Measurements from ENCODE around the gene STOML1.
A peak's percentile ranks its signal among the peaks of the same experiment; 100 is the strongest.

The STOML1 gene

DNA sequence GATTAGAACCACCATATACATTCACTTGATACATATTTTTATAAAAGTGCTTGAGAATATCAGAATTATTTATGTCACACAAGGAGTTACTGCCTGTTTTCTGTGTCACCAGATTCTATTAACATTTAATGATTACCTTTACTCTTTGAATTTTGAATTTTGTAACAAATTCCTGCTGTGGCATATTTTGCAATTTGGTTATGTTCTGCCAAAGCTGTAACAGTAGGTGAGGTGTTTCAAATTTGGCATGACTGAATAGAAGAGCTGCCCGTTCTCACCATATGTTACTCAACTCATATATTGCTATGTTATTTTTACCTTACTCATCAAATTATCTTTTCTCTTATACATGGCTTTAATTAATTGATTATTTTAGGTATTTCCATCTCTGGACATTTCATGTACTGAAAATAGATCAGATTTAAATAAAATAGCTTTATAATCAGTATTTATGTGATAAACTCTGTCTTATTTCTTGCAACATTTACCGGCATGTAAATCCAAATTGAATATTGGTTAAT, 21.3 kb upstream of the STOML1 start:
- no peak for DNase-seq

DNA sequence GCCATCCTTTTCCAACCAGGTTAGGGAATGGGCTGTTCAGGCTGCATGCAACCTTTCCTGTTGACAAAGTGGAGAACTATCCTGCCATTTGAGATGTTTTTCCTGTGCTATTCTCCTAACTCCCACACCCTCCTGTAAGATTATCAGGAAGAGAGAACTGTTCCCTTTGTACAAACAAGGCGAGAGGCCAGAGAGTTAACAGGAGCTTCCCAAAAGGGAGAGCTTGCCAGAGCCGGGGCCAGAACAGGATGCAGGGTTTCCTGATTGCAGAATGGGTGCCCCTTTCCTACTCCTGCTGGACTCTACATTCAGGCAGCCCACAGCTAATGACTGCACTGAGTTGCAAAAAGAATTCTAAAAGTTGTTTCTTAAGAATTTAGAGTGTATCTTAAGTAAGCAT, 19.5 kb upstream of the STOML1 start:
- no peak for DNase-seq

DNA sequence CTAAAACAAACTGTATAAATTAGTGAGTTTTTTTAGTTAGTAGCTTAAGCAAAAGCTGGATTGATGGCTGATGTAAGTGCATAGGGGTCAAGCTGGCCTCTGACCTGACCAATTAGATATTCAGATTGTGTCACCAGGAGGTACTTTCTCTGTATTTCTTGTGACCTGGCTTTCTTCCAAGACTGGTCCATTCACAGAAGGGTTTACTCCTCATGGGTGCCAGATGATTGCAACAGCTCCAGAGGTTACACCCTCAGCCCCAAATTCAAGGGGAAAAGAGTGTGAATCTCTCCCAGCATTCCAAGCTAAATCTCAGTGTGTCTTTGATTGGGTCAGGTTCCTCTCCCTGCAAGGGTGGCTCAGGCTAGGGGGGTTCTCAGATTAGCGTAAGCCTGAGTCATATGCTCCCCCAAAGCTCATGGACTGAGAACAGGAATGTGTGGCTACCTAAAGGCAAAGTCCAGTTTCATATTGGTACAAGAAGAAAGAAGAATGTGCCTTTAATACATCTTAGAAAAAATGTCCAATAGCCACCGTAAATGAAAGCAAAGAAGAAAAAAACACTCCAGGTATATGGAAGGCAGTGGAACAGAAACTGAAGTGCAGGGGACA, 18.9 kb upstream of the STOML1 start:
- no peak for DNase-seq

DNA sequence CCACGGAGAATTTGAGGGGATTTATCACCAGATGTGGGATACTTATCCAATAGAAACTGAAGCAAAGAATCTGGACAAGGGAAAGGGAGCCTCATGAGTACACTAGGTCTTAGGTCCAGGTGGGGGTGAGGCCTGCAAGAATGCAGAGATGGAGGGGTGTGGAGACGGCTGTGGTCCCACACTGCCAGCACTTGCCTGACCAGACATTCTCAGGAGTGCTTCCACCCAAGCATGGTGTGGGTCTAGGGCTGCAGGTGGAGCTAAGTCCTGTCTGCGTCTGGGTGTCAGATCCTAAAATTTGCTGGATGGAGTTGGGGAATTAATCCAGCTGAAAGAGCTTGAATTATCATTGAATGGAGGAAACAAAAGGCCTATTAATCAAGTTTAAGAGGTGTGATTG, 16.8 kb upstream of the STOML1 start:
- DNase-seq: no peak

DNA sequence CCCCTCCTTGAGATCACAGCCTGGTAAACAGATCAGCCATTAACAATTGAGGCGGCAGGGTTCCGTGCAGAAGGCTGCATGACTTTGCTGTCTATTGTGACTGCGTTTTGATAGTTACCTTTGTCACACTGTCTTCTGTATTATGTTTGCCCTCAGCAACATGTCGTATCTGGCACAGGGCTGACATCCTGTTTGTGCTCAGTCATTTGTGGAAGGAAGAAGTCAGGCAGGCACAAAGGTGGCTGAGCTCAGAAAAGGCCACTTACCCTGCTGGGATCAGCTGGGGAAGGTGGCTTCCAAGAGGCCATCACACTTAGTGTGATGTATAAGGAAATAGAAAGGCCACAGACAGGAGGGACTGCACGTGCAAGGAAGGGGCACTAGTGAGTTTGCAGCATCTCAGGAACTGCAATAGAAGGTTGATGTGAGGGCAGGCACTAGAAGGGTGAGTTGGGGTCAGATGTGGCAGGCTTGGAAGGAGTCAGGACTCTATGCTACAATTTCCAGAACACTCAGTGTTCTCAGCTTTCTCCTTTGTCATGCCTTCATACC, 15.8 kb upstream of the STOML1 start:
- peak; percentile 45 for DNase-seq

DNA sequence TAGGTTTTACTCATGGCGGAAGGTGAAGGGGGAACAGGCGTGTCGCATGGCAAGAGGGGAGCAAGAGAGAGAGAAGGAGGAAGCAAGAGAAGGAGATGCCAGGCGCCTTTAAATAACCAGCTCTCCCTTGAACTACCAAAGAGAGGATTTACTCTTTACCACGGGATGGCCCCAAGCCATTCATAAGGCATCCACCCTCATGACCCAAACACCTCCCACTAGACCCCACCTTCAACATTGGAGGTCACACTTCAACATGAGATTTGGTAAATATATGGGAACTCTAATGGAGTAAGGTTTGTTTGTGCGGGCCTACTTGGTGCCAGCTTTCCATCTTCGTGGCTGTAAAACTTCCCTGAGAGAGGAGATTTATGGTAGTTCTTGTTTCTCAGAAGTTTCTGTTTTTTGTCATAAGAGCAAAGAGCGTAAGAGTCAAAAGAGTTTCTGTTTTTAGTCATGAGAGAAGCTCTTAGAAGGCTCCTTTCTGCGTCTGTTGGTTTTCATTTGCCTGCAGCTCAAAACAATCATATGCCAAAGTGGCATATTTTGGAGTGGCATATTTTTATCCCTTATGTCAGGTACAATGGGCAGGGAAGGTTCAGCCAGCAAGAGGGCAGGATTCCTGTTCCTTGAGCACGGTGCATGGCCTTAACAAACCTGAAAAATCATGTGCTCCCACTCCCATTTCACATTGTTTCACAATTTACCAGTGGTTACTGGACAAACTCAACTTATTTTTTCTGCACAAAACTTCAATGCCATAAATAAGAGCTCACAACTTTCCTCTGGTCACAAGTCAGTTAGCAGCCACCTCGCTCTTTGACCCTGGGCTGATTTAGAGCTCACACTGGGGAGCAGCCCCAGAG, 14.9 kb upstream of the STOML1 start:
- no peak for DNase-seq

DNA sequence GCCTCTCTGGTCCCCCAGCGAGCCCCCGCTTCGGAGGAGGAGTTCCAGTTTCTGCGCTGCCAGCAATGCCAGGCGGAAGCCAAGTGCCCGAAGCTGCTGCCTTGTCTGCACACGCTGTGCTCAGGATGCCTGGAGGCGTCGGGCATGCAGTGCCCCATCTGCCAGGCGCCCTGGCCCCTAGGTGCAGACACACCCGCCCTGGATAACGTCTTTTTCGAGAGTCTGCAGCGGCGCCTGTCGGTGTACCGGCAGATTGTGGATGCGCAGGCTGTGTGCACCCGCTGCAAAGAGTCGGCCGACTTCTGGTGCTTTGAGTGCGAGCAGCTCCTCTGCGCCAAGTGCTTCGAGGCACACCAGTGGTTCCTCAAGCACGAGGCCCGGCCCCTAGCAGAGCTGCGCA, 5.9 kb upstream of the STOML1 start:
- no peak for DNase-seq

DNA sequence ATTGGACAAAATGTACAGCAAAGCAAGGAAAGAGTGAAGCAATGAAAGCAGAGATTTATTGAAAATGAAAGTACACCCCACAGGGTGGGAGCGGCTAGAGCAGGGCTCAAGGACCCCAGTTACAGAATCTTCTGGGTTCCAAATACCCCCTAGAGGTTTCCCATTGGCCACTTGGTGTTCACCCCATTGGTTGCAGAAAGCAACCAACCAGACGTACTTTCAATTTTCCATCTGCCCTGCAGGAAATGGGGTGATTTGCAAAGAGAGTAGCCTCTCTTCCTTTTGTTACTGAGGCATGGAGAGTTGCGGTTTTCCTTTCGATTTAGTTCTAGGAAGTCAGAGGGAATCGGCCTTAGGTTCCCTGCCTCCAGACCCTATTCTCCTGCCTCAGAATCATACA, 4.8 kb upstream of the STOML1 start:
- DNase-seq: peak; percentile 16

DNA sequence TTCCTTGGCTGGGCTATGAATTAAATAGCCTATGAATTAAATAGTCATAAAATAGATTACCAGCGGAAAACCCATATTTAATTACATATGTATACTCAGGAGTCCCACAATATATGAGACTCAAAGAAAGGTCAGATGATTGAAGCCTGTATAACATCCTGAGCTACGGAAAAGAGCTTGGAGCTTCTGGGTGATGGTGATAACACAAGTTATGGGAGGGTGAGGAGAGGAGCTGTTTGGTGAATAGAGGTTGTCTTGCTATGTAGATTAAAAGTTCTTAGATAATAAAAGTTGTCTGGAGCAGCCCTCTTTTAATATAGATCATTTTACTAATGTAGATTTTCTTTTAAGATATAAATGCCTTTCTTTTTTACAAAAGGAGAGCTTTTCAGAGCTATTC, 4.2 kb upstream of the STOML1 start:
- no peak for DNase-seq

DNA sequence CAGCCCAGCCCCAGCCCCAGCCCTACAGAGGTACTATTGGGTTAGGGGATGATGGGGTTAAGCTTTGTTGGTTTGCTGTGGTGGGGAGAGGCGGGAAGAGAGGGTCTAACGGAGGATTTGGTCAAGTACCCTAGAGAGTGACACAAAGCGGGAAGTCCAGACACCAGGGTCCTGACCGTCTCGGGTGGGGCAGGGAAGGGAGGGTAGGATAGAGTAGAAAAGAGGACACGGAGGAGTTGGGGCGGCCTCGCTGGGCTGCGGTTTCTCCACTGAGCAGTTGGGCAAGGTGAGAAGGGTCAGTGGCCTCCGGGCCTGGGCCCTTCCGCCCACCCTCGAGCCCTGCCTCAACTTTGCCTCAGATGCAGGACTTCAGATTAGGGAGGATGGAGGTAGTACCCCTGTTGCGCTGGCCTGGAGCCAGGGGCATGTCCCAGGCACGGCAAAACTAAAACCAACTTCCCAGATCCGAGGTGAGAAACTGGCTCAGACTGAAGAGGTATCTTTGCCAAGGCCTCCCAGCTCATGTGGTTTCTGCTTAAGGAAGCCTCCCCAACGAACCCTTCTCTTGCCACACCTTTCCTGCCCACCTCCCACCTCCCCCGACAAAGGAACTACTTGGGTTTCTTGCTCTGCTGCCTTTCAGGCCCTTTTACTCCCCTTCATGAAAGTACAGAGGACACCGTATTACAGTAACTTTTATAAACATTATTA, 3.0 kb upstream of the STOML1 start:
- DNase-seq: peak; percentile 23

DNA sequence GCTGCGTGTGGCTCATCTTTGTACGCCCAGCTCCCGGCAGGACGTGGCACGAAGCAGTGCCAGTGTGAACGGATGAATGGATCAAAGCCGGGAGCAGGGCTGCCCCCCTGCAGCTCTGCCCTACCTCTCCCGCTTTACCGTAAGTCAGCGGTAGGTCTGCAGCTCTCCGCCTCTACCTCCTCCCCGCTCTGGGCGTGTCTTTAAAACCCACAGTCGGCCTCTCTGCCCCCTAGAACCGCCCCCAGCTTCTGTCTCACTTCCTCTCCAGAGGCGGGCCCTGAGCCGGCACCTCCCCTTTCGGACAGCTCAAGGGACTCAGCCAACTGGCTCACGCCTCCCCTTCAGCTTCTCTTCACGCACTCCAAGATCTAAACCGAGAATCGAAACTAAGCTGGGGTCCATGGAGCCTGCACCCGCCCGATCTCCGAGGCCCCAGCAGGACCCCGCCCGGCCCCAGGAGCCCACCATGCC, 2.4 kb upstream of the STOML1 start, which contains the start of gene PML:
PML (plus strand) TSS at position 304 of the 471 bp plus-strand sequence; CDS start at position 401, 97 bp downstream.
- peak; percentile 97 for DNase-seq

DNA sequence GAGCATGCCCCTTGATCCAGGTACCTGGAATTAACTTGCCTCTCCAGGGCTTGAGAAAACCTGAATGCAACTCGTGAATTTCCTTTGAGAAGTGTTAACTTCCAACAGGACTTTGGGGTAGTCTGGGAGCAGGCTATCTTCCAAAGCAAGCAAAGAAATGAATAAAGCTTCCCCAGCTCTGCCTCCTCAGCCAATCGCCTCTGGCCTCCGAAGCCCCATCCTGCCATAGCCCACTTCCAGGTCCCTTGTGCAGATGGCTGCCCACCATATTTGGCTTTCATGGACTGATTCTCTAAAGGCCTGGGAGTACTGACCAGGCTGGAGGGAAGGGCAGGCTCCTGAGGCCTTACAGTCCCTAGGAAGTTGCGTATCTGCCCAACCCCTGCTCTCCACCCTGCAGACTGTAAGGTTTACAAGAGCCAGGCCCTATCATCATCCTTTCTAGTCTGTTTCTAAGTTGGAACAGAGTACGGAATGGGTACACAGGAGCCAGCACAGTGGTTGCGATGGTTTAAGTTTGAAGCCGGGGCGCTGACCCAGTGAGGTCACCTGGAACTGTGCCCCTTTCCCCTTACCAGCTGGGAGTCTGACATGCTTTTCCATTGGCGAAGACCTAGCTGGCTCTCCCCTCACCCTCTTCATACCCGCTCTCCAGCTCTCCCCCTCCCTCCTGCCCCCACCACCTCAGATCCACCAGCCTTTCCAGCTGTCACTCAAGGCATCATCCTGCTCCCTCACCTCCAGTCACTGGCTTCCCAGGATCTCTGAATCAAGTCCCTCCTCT, 1.3 kb upstream of the STOML1 start:
- no peak for DNase-seq

DNA sequence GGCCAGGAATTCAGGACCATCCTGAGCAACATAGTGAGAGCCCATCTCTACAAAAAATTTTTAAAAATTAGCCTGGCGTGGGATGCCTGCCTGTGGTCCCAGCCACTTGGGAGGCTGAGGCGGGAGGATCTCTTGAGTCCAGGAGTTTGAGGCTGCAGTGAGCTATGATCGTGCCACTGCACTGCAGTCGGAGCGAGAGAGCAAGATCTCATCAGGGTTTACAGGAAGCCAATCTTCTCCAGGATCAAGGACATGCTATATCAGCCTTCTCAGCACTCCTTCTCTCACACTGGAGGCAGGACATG, 451 bp upstream of the STOML1 start:
- DNase-seq: no peak

DNA sequence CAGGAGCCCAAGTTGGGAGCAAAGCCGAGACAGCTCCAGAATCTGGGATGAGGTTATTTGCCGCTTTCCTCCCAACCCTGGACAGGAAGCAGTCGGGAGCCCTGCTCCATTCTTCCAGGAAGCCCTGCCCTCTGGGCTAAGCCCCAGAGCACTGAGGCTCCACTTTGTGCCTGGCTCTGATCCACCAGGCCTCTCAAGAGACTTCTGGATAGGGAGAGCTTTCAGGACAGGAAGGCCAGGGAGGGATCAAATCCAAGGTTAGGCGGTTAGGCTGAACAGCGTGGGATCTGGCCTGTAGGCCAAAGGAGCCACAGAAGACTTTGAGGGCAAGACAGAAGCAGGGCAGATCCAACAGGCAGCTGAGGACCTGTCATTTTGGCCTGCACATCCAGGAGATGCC, 835 bp downstream of the STOML1 start:
- DNase-seq: no peak

DNA sequence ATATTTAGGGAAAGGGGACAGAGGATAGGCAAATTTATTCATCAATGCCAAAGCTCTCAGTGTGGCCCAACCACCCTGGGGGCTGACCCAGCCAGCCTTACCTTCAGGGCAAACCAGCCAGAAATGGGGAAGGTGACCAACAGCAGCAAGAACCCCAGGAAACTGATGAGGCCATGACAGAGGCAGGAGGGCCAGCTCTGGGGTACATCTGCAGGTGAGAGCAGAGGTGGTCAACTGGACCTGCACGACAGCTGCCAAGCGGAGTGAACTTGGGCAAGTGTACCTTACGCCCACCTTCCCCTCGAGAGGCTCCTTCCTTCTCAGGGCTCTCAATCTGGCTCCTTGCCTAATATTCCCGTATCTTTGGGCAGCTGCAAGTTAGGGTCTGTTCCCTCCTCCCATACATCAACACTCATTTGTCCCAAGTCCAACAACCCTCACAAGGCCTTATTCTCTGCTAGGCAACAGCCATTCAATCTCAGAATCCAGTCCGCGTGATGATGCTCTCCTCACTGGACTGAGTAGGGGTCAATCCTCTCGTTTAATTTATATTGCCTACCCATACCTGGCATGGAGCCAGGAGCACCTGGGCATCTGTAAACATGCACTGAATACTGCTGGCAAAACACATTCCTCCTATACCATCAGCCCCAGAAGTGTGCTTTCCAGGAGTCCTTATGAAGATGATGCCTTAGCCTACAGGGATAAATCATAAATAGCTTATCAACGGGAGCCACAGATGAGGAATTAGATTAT, 1.7 kb downstream of the STOML1 start:
- DNase-seq: no peak

DNA sequence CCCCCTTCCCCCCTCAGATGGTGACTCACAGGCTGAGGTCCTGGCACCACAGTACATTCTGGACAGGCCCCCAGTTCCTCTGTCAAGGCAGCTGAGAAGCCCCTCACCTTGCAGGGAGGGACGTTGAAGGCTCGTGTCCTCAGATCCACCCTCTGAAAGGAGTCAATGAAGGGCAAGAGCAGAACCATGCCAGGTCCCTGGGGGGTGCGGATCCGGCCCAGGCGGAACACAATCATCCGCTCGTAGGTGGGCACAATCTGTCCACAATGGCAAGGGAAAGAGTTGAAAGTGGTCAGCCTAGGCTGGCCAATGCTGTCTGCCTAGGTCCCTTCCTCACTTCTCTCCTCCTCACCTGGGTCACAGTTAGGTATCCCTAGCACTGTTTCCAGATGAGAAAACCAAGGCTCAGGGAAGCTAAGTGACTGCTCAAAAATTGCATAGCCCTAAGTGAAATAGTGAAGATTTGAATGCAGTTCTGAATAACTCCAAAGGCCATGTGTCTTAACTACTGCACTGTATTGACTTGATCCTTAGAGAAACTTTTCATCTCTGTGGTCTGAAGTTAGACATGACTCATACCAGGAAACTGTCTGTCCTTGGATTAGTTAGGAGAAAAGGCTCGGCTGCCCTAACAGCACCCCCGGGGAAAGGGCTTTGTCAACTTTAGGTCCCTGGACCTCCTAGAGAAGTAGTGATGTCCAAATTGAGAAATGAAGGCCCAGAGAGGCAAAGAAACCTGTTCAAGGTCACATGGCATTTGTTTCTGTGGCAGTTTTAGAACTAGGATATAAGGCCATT, 2.9 kb downstream of the STOML1 start:
- no peak for DNase-seq

DNA sequence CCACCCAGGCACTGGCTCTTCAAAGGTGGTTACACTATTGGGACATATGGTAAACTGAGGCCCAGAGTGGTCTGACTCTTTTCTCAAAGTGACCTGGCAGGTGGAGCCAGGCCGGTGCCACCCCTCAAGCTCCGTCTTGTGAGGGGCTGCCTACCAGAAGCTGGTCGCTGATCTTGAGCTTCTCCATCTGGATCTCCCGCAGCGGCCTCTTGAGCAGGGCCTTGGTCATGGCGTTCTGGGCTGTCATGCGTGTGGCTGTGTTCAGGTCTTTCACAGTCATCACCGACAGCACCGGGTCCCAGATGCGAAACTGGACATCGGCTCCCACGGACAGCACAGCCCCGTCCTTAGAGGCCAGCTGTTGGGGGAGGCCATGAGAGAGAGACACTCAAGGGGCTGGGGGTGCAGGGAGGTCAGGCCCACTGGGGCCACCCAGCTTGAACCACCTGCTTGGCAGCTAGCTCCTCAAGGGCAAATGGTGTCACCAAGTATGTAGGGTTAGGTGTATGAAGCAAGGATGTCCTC, 3.6 kb downstream of the STOML1 start:
- no peak for DNase-seq

DNA sequence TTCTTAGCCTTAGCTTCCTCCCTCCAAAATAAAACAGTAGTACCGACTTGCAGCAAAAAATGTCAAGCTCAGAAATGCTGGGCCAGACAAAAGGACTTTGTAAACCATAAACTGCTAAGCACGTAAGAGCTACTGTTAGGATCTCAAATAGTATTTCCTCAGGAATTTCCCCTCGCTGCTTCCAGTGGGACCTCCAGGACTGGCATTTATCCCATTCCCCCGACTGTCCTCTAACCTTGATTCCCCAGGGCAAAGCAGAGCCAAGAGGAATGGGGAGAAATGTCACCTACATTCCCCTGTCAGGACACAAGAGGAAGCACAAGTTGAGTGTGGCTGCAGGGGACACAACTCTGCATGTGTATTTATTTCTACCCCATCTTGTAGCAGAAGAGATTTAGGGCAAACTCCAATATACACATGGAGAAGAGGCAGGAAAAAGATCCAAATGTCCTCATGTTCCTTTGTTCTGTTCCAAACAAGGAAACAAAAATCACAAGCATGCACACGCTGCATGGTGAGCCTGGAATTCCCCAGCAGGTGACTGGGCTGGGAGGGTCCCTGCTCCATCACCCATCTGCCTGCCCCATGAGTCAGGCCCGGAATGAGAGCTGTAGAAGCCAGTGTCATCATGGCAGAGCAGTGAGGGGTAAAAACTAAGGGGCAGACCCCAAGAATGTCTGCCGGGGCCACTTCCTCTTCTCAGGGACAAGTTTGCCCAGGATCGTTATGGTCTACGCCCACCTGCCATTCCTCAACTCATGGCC, 4.2 kb downstream of the STOML1 start:
- DNase-seq: no peak

DNA sequence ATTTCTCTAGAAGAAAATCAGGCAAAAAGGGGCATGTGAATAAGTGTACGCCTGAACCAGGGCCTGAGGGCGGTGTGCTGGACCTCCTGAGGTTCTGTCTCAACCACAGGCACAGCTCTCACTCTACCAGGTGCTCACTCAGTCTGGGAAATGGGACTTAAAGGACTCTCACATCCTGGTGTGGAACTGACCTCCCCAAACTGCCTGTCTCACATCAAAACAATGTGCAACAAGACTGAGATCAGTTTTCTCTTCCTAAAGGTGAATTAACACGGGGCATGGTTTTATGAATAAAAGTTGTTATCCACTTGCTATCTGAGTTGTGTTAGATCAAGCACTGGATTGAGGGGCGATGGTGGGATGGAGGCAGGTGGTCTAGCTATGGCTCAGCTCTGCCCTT, 4.8 kb downstream of the STOML1 start:
- DNase-seq: no peak

DNA sequence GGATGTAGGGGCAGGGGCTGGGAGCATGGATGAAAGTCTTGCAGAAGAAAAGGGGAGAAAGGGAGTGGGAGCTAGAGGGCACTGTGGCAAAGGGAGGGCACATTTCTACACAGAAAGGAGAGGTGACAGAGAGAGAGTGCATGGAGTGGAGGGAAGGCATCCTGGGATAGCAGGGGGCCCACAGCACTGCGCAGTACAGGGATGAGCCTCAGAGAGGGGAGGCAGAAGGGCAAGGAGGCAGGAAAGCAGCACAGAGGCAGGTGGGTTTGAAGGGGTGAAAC, 5.4 kb downstream of the STOML1 start:
- DNase-seq: no peak
